ENCODE measurements around the gene C1QA.

DNA sequence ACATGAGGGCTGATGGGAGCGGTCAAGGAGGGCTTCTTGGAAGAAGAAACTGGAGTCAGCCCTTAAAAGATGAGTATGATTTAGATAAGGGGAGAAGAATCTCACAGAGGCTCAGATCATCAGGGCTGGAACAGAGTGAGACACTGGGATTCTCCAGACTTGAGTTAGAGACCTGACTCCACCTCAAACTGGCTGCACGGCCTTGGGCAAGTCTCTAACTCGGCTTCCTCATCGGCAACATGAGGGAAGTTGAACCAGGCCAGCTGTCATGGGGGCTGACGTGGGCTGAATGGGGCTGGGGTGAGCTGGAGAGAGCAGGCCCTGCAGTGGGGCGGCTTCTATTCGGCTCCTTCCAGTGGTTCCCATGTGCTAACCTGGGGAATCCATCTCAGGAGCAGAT is 9.5 kb downstream of the C1QA start:
- TF ChIP-seq, protein P1, sequence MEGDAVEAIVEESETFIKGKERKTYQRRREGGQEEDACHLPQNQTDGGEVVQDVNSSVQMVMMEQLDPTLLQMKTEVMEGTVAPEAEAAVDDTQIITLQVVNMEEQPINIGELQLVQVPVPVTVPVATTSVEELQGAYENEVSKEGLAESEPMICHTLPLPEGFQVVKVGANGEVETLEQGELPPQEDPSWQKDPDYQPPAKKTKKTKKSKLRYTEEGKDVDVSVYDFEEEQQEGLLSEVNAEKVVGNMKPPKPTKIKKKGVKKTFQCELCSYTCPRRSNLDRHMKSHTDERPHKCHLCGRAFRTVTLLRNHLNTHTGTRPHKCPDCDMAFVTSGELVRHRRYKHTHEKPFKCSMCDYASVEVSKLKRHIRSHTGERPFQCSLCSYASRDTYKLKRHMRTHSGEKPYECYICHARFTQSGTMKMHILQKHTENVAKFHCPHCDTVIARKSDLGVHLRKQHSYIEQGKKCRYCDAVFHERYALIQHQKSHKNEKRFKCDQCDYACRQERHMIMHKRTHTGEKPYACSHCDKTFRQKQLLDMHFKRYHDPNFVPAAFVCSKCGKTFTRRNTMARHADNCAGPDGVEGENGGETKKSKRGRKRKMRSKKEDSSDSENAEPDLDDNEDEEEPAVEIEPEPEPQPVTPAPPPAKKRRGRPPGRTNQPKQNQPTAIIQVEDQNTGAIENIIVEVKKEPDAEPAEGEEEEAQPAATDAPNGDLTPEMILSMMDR (IDR thresholded peaks at IDR 0.05; ENCODE audit: borderline replicate concordance, extremely low read depth, low read length, poor library complexity, severe bottlenecking) = no peak
- no peak for TF ChIP-seq EZH2 (IDR thresholded peaks at IDR 0.05; ENCODE audit: borderline replicate concordance, low read depth, low read length, severe bottlenecking)
